Muscle layer of colon (tissue), 2 donors: ENCODE data around the gene AUTS2.

Source experiments
- H3K27ac ChIP-seq: one replicate; pipeline ENCODE4 v1.7.0; 2013; ENCODE audit warnings: low read depth, mild to moderate bottlenecking, low read length, moderate library complexity
- H3K27me3 ChIP-seq, 2 donors: one replicate each; pipeline ENCODE4 v1.7.0; 2013; ENCODE audit warnings: low read length in 2 of 2, mild to moderate bottlenecking in 2 of 2; ENCODE audit not compliant: insufficient read depth in 2 of 2, control insufficient read depth in 1 of 2
- H3K36me3 ChIP-seq: one replicate; pipeline ENCODE4 v1.7.0; 2013; ENCODE audit warnings: mild to moderate bottlenecking, low read length; ENCODE audit not compliant: insufficient read depth
- H3K4me1 ChIP-seq: one replicate; pipeline ENCODE4 v1.7.0; 2013; ENCODE audit warnings: mild to moderate bottlenecking, low read length; ENCODE audit not compliant: insufficient read depth
- H3K4me3 ChIP-seq, 2 donors: one replicate each; pipeline ENCODE4 v1.7.0; 2013; ENCODE audit warnings: low read length in 2 of 2, low read depth in 1 of 2, mild to moderate bottlenecking in 1 of 2, moderate library complexity in 1 of 2
- H3K9ac ChIP-seq: one replicate; pipeline ENCODE4 v1.7.0; 2013; ENCODE audit warnings: low read length
- H3K9me3 ChIP-seq: one replicate; pipeline ENCODE4 v1.7.0; 2013; ENCODE audit warnings: mild to moderate bottlenecking, low read length
- donor health status: abdominal sarcoma.
- donor health status: Adenocarcinoma of cecum.

AUTS2 gene

GRCh38 chr7:70787771-70788170 is 1189.5 kb downstream of the AUTS2 start:
- H3K9me3 ChIP-seq: no peaks in the 10 kb centered on the region
- peaks cover 62% of the 10 kb centered on the region for H3K36me3 ChIP-seq
- no peak overlapping the region for H3K27ac ChIP-seq
- H3K4me3 ChIP-seq: no peak overlapping the region
- H3K4me1 ChIP-seq: no peaks in the 10 kb centered on the region
- H3K9ac ChIP-seq: no peak overlapping the region
- no peaks in the 10 kb centered on the region for H3K27me3 ChIP-seq

- H3K27ac ChIP-seq: no peak overlapping the region
- no peak overlapping the region for H3K9ac ChIP-seq
- H3K36me3 ChIP-seq: peaks cover 62% of the 10 kb centered on the region
- H3K27me3 ChIP-seq: no peaks in the 10 kb centered on the region
- H3K4me3 ChIP-seq: no peak overlapping the region
- H3K9me3 ChIP-seq: no peaks in the 10 kb centered on the region
- H3K4me1 ChIP-seq: no peaks in the 10 kb centered on the region
These were observed 1190.0 kb downstream of the AUTS2 start for GRCh38 chr7:70788276-70788675.

GRCh38 chr7:70789481-70790214 is 1191.4 kb downstream of the AUTS2 start:
- H3K4me1 ChIP-seq: no peaks in the 10 kb centered on the region
- H3K9me3 ChIP-seq: no peaks in the 10 kb centered on the region
- peaks cover 58% of the 10 kb centered on the region for H3K36me3 ChIP-seq
- H3K27ac ChIP-seq: no peak overlapping the region
- H3K4me3 ChIP-seq: no peak overlapping the region
- H3K9ac ChIP-seq: no peak overlapping the region
- no peaks in the 10 kb centered on the region for H3K27me3 ChIP-seq

GRCh38 chr7:70790215-70791073 is 1192.2 kb downstream of the AUTS2 start:
- H3K4me3 ChIP-seq: no peak overlapping the region
- H3K36me3 ChIP-seq: peaks cover 51% of the 10 kb centered on the region

GRCh38 chr7:70791341-70791740 is 1193.1 kb downstream of the AUTS2 start:
- H3K9ac ChIP-seq: no peak overlapping the region
- no peaks in the 10 kb centered on the region for H3K4me1 ChIP-seq
- H3K36me3 ChIP-seq: peaks cover 42% of the 10 kb centered on the region

More at GRCh38 chr7:70790215-70791073, 1192.2 kb downstream of the AUTS2 start:
- Histone ChIP-seq H3K9me3 (no peaks in the 10 kb centered on the region), H3K27ac (no peak overlapping the region), H3K4me1 (no peaks in the 10 kb centered on the region), H3K27me3 (no peaks in the 10 kb centered on the region), H3K9ac (no peak overlapping the region)

GRCh38 chr7:70793060-70793459 is 1194.8 kb downstream of the AUTS2 start:
- H3K27me3 ChIP-seq: no peaks in the 10 kb centered on the region

More at GRCh38 chr7:70791341-70791740, 1193.1 kb downstream of the AUTS2 start:
- Histone ChIP-seq H3K4me3 (no peak overlapping the region), H3K27me3 (no peaks in the 10 kb centered on the region), H3K9me3 (no peaks in the 10 kb centered on the region), H3K27ac (no peak overlapping the region)

GRCh38 chr7:70793821-70794220 is 1195.5 kb downstream of the AUTS2 start:
- Histone ChIP-seq H3K27me3 (no peaks in the 10 kb centered on the region), H3K9me3 (no peaks in the 10 kb centered on the region), H3K27ac (no peak overlapping the region), H3K4me1 (no peaks in the 10 kb centered on the region), H3K36me3 (peaks cover 23% of the 10 kb centered on the region), H3K4me3 (no peak overlapping the region), H3K9ac (no peak overlapping the region)

More at GRCh38 chr7:70793060-70793459, 1194.8 kb downstream of the AUTS2 start:
- Histone ChIP-seq H3K36me3 (peaks cover 30% of the 10 kb centered on the region), H3K27ac (no peak overlapping the region), H3K9me3 (no peaks in the 10 kb centered on the region), H3K4me3 (no peak overlapping the region), H3K4me1 (no peaks in the 10 kb centered on the region), H3K9ac (no peak overlapping the region)

GRCh38 chr7:70794962-70795361 is 1196.7 kb downstream of the AUTS2 start:
- no peaks in the 10 kb centered on the region for H3K4me1 ChIP-seq
- peaks cover 14% of the 10 kb centered on the region for H3K36me3 ChIP-seq
- H3K27ac ChIP-seq: no peak overlapping the region
- H3K4me3 ChIP-seq: no peak overlapping the region
- H3K9ac ChIP-seq: no peak overlapping the region
- H3K9me3 ChIP-seq: no peaks in the 10 kb centered on the region
- no peaks in the 10 kb centered on the region for H3K27me3 ChIP-seq

GRCh38 chr7:70795948-70796347 is 1197.7 kb downstream of the AUTS2 start:
- Histone ChIP-seq H3K36me3 (peaks cover 11% of the 10 kb centered on the region), H3K27ac (no peak overlapping the region), H3K9me3 (peaks cover 6% of the 10 kb centered on the region), H3K27me3 (no peaks in the 10 kb centered on the region), H3K4me1 (no peaks in the 10 kb centered on the region), H3K4me3 (no peak overlapping the region), H3K9ac (no peak overlapping the region)

- Histone ChIP-seq H3K27ac (no peak overlapping the region), H3K27me3 (no peaks in the 10 kb centered on the region), H3K36me3 (no peaks in the 10 kb centered on the region), H3K9ac (no peak overlapping the region), H3K4me1 (no peaks in the 10 kb centered on the region), H3K4me3 (no peak overlapping the region), H3K9me3 (peaks cover 7% of the 10 kb centered on the region)
These were observed 1198.8 kb downstream of the AUTS2 start for GRCh38 chr7:70797109-70797514.

GRCh38 chr7:70799841-70800405 is 1201.6 kb downstream of the AUTS2 start:
- Histone ChIP-seq H3K27ac (no peak overlapping the region), H3K4me3 (no peak overlapping the region), H3K36me3 (no peaks in the 10 kb centered on the region), H3K9ac (no peak overlapping the region), H3K9me3 (peaks cover 7% of the 10 kb centered on the region), H3K4me1 (no peaks in the 10 kb centered on the region), H3K27me3 (no peaks in the 10 kb centered on the region)
